ENCODE measurements around the gene BCO1. TPM values are rescaled to one million over a fixed set of nuclear protein-coding genes. Genes with fewer than 3 reads are reported as not detected.
A peak's percentile ranks its signal among the peaks of the same experiment; 100 is the strongest.

BCO1 gene
- total RNA-seq, 1 donor from 2014 or later: not detected

DNA sequence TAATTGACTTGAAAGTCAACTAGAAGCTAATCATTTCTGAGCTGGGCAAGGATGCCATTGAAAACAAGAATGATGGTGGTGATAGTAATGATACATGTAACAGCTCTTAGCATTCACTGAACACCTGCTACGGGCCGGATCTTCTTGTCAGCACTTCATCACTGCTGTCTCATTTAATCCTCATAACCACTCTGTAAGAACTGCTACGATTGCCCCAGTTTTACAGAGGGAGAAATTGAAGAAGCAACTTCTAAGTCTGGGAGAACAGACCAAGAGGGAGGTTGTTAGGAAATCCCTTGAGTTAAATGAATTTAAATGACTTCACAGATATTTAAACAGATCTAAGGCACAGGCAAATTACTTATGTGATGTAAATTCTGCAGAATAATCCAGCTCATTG lies 69.3 kb downstream of the BCO1 start:
- no peak overlapping the region for H3K4me3 Mint-ChIP-seq (ENCODE audit: unreplicated experiment)
- H3K27me3 Mint-ChIP-seq (ENCODE audit: unreplicated experiment): no peaks in the 10 kb centered on the region
- no peak for DNase-seq (ENCODE audit: low spot score)
- no peaks in the 10 kb centered on the region for H3K9me3 Mint-ChIP-seq (ENCODE audit: unreplicated experiment)
- H3K27ac Mint-ChIP-seq (ENCODE audit: unreplicated experiment): no peak overlapping the region
- TF ChIP-seq, protein P1, sequence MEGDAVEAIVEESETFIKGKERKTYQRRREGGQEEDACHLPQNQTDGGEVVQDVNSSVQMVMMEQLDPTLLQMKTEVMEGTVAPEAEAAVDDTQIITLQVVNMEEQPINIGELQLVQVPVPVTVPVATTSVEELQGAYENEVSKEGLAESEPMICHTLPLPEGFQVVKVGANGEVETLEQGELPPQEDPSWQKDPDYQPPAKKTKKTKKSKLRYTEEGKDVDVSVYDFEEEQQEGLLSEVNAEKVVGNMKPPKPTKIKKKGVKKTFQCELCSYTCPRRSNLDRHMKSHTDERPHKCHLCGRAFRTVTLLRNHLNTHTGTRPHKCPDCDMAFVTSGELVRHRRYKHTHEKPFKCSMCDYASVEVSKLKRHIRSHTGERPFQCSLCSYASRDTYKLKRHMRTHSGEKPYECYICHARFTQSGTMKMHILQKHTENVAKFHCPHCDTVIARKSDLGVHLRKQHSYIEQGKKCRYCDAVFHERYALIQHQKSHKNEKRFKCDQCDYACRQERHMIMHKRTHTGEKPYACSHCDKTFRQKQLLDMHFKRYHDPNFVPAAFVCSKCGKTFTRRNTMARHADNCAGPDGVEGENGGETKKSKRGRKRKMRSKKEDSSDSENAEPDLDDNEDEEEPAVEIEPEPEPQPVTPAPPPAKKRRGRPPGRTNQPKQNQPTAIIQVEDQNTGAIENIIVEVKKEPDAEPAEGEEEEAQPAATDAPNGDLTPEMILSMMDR (IDR thresholded peaks at IDR 0.05; ENCODE audit: unreplicated experiment): no peak
- peaks cover 4% of the 10 kb centered on the region for H3K4me1 Mint-ChIP-seq (ENCODE audit: unreplicated experiment)
- H3K36me3 Mint-ChIP-seq (ENCODE audit: low read depth, unreplicated experiment): no peaks in the 10 kb centered on the region

DNA sequence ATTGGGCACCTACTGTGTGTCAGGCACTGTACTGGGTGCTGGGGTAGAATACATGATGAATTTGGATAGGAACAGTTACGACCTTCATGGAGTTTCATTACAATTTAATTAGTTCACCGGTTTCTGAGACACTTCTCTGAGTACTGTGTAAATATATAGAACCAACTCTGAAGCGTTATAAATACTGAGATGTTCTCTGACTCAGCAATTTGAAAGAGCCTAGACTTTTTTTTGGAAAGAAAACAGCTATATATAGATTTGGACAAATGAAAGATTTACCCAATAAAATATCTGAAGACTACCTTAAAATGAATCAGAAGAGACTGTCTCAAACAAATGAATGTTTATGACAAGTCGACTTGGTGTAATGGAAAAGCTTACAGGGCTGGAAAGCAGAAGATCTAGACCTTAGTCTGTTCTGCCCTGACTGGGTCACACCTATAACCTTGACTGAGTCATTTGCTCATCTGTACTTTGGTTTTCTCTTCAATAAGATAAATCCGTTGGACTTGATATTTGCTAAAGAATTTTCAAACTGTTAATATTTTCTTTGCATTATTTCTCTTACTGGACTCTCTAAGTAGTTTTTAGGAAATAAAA lies 71.7 kb downstream of the BCO1 start:
- no peaks in the 10 kb centered on the region for H3K36me3 Mint-ChIP-seq (ENCODE audit: low read depth, unreplicated experiment)
- TF ChIP-seq, protein P1 (IDR thresholded peaks at IDR 0.05; ENCODE audit: unreplicated experiment): no peak
- H3K4me1 Mint-ChIP-seq (ENCODE audit: unreplicated experiment): peaks cover 17% of the 10 kb centered on the region
- H3K9me3 Mint-ChIP-seq (ENCODE audit: unreplicated experiment): no peaks in the 10 kb centered on the region
- H3K27me3 Mint-ChIP-seq (ENCODE audit: unreplicated experiment): no peaks in the 10 kb centered on the region
- H3K27ac Mint-ChIP-seq (ENCODE audit: unreplicated experiment): no peak overlapping the region
- H3K4me3 Mint-ChIP-seq (ENCODE audit: unreplicated experiment): no peak overlapping the region
- no peak for DNase-seq (ENCODE audit: low spot score)

DNA sequence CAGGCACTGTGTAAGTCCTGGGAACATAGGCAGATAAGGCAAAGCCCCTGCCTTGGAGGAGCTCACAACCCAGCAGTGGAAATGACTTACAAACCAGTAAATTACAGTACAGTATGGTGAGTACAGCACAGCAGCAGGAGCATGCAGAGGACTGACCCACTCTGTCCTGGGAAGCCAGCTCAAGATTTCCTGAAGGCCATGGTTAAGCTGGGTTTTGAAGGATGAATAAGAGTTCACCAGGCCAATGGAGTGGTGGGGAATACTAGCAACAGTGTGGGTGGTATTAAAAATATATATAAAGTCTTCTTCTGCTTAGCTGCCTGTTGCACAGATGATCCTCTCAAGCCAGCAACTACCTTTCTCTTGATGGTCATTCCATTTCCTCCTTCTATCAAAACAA lies 73.3 kb downstream of the BCO1 start:
- TF ChIP-seq, protein P1 (IDR thresholded peaks at IDR 0.05; ENCODE audit: unreplicated experiment): no peak
- DNase-seq (ENCODE audit: low spot score): no peak
- Mint-ChIP-seq H3K27me3 (ENCODE audit: unreplicated experiment) (peaks cover 2% of the 10 kb centered on the region), H3K36me3 (ENCODE audit: low read depth, unreplicated experiment) (no peaks in the 10 kb centered on the region), H3K4me3 (ENCODE audit: unreplicated experiment) (no peak overlapping the region), H3K27ac (ENCODE audit: unreplicated experiment) (no peak overlapping the region), H3K4me1 (ENCODE audit: unreplicated experiment) (peaks cover 20% of the 10 kb centered on the region), H3K9me3 (ENCODE audit: unreplicated experiment) (no peaks in the 10 kb centered on the region)

DNA sequence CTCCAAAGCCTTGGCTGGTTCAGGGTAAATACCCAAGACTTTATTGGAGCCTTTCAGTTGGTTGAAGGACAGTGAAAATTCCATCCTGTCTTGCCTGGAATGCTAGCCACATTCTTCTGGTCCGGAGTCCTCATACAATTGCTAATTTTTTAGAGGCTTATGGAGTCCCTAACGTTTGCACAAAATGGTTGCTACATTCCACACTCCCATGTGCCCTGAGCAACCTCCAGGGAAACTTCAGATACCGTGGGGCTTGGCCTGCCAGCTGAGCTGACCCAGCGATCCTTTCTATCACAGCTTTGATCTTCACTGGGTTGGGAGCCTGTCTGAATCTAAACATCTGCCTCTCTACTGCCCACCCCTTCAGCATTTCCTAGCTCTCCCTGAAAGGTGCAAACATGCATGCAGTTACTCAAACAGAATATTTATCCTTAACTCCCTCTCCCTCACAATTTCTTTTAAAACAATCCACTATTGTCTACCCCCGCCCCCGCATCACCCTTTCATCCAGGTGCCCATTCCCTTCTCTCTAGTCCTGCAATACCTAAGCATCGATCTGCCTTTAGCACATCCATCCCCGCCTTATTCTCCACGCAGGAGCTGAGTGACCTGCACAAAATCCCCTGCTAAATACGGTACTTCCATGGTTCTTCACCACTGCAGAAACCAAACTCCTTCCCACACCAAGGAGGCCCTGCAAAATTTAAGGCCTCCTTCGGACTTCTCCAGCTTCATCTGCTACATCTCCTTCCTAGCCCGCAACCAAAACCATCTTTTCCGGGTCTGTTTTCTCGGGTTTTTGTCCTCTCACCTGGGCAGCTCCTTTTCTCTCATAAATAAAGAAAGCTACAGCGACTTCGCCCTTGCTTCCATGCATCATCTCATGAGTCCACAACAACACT lies 75.5 kb downstream of the BCO1 start:
- TF ChIP-seq, protein P1 (IDR thresholded peaks at IDR 0.05; ENCODE audit: unreplicated experiment): no peak
- DNase-seq (ENCODE audit: low spot score): no peak
- Mint-ChIP-seq H3K9me3 (ENCODE audit: unreplicated experiment) (no peaks in the 10 kb centered on the region), H3K27ac (ENCODE audit: unreplicated experiment) (peak overlapping the region; percentile 84), H3K27me3 (ENCODE audit: unreplicated experiment) (peaks cover 2% of the 10 kb centered on the region), H3K36me3 (ENCODE audit: low read depth, unreplicated experiment) (no peaks in the 10 kb centered on the region), H3K4me3 (ENCODE audit: unreplicated experiment) (peak overlapping the region; percentile 98), H3K4me1 (ENCODE audit: unreplicated experiment) (peaks cover 17% of the 10 kb centered on the region)

Measured in endothelial cell (in vitro differentiated cells).